A549 treated with CpdA at 1 μM for 4 hours (cell line): Measurements from ENCODE around the gene SSH2. TPM values are rescaled to one million over a fixed set of nuclear protein-coding genes. Genes with fewer than 3 reads are reported as not detected.

Source experiments
- total RNA-seq: library from RNA; stranded (reverse); fragments of 200-300 nt; extraction: Qiagen RNA extraction; gene quantifications from 5 replicates; pipeline ENCODE4 v1.2.3, GENCODE V29; 2022; ENCODE audit warnings: low read depth

Gene SSH2, protein sequence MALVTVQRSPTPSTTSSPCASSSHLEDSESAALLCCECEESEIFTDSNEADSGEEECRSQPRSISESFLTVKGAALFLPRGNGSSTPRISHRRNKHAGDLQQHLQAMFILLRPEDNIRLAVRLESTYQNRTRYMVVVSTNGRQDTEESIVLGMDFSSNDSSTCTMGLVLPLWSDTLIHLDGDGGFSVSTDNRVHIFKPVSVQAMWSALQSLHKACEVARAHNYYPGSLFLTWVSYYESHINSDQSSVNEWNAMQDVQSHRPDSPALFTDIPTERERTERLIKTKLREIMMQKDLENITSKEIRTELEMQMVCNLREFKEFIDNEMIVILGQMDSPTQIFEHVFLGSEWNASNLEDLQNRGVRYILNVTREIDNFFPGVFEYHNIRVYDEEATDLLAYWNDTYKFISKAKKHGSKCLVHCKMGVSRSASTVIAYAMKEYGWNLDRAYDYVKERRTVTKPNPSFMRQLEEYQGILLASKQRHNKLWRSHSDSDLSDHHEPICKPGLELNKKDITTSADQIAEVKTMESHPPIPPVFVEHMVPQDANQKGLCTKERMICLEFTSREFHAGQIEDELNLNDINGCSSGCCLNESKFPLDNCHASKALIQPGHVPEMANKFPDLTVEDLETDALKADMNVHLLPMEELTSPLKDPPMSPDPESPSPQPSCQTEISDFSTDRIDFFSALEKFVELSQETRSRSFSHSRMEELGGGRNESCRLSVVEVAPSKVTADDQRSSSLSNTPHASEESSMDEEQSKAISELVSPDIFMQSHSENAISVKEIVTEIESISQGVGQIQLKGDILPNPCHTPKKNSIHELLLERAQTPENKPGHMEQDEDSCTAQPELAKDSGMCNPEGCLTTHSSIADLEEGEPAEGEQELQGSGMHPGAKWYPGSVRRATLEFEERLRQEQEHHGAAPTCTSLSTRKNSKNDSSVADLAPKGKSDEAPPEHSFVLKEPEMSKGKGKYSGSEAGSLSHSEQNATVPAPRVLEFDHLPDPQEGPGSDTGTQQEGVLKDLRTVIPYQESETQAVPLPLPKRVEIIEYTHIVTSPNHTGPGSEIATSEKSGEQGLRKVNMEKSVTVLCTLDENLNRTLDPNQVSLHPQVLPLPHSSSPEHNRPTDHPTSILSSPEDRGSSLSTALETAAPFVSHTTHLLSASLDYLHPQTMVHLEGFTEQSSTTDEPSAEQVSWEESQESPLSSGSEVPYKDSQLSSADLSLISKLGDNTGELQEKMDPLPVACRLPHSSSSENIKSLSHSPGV (N-terminal part only)
- total RNA-seq: 27.9 to 33.3 TPM (median 30.1 TPM) in 5 replicates

DNA sequence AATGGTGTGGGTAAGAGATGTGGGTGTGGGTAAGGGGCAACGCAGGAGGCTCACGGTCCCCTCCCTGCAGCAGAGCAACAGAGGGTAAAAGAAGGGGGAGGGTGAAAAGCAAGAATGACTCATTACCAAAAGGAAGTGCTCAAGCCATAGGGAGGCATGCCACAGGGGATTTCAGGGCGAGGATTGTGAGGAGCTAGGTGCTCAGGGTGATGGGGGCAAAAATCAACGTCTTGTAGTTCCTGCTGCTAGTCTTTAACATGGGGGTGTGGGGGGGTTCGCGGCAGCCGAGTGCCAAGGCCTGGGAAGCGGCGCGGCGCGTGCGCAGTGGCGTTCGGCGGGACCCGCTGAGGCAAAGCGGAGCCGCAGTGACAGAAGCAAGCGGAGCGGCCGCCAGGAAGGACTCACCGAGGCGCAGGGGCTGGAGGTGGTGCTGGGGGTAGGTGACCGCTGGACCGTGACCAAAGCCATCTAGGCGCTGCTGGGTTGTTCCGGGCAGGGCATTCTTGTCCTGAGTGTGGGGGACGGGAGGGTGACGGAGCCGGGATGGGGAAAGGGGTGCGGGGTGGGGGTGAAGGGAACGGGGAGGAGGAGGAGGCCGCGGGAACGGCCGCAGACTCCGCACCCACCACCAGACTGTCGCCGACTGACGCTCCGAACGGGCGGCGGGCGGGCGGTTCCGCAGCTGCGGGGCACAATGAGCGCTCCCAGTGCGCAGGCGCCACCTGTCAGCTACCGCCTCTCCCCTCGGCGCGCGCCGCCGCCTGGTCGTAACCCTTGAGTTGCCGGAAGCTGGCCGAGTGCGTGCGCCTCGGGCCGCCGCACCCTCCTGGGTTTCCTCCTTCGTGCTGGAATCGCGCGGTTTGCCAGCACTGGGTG lies at the start of gene SSH2:
SSH2 (minus strand) TSS at position 696 of the 876 bp plus-strand sequence; CDS start at position 468, 228 bp downstream.

DNA sequence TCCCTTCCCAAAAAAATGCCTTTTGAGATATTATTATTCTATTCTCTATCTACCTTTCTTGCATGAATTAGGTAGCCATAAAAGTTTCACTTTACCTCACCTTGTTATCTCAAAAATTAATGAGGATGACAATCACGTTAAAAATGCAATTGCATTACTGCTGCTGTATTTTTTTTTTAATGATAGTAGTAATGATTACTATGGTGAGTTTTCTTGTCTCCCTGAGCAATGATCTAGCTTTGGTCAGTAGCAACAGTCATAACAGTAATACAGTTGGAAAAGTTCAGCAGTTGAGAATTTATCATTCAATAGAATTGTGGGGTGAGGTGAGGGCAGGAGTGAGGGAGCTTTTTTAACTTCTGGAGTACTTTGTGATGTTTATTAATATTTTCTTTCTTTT lies 11.3 kb upstream of the SSH2 start, which contains the start of gene EFCAB5:
EFCAB5 (plus strand) TSS at position 301 of the 400 bp plus-strand sequence. CDS start 163 bp downstream, outside the sequence.

DNA sequence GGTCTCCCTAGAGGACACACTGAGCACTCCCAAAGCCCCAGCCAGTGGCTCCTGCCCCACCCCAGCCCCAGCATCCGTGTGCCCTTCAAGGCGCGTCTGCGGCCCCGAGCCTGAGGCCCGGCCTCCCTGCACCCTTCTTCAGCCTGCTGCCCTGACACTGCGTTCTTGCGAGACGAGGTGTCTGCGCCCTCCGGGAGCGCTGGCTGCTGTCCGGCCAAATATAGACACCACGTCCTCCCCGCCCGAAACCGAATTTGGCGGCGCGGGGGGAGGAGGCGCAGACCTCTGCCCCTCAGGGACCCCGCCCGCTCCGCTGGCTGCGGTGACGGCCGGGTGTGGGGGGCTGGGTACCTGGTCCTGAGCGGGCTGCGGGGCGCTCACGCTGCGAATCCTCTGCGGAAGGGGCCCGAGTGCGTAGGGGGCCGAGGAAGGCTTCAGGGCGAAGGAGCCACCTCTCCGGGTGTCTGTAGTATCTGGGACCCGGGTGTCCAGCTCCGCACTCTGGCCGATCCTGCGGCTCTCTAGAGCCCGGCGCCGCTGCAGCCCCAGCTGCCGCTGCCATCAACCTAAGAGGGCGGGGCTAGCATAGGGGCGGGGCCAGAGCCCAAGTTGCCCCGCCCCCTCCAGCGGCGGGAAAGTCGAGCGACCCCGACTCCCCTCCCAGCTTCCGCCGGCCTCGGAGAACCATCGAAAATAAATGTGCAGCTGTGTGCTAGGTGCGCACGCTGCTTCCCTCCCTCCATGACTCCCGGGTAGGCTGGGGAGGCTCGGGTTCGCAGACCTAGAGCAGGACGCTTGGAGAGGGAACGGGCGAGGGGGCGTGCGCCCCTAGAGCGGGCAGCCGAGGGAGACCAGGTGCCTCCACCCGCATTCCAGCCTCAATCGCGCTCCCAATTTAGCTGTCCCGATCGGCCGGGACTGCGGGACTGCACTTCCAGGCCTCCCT lies 307.4 kb downstream of the SSH2 start, which contains the start of gene CORO6:
CORO6 (minus strand) TSS at position 576 of the 946 bp plus-strand sequence. CDS start 1,491 bp downstream, outside the sequence.

DNA sequence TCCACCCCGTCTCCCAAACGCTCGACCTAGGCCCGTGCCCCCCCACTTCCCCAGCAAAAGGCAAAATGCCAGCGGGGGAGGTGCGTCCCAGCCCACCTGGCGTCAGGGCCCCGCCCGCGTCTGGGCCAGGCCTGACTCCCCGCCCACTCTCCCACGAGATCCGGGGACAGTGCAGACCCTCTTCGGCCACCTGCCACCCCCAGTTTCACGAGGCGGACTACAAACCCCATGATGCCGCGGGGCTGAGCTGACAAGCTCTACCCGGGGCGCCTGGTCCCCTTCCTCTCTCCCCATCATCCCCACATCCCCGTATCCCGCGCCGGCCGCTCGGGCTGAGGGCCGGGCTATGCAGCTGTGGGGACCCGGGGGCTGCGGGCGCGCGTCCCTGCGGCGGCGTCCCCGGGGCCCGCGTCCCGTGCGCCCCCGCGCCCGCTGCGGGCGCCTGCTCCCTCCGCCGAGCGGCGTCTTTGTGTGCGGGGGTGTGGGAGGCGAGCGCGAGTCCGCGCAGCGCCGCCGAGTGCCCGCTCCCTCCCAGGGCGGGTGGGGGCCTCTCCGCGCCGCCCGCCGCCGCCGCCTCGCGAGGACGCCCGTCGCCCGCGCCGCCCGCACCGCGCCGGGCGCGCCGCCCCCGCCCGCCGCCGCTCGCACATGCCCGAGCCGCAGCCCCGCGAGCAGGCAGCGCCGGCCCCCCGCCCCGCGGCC lies 337.0 kb downstream of the SSH2 start, which contains the start of gene ANKRD13B:
ANKRD13B (plus strand) TSS at position 283 of the 702 bp plus-strand sequence. CDS start 490 bp downstream, outside the sequence.

DNA sequence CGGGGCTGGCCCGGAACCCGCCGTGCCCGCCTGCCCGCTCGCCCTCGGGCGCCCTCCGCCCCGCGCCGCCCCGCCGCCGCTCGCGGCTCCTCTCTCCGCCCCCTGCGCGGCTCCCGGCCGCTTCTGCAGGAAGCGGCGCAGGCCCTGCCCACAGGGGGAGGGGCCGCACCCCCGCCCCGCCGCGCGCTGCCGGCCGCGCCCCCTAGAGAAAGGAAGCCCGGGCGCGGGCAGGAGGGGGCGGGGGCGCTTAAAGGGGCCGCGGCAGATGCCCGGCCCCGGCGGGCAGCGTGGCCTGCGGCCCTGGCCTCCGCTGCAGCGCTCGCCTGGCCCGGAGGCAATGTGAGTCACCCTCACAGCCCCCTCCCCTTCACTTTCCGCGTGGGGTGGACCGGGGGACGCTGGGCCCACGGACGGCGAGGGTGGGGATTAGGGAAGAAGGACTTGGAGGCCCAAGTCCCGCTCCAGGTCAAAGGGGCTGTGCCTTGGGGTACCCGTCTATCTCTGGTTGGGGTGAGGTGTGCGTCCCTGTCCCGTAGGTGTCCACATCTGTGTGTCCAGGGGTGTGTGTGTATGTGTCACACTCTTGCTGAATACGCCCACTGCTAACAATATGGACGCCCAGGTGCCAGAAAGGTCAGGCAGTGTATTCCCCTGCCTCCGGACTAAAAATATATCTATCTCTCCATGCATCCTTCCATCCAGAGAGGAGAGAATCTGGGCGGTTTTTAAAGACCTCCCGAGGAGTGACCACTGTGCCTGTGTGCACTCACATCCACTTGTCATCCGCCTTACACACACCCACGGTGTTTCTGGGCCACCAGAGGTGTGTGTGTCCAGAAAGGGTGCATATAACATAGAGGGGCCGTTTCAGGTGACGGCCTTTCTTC lies 340.3 kb downstream of the SSH2 start, which contains the start of gene GIT1:
GIT1 (minus strand) TSS at position 125 of the 887 bp plus-strand sequence. CDS start 270 bp downstream, outside the sequence.

Other genes starting within 250 kb of the SSH2 start
- 0.21 to 0.82 TPM (median 0.57 TPM) in 5 replicates for gene EFCAB5, start 11.4 kb upstream of the SSH2 start, total RNA-seq
- 26.3 to 44.5 TPM (median 30.3 TPM) in 5 replicates for gene NSRP1, start 186.6 kb upstream of the SSH2 start, total RNA-seq